Liver (tissue), 3 donors: ENCODE results near the gene ZMYM2.

ENCODE experiments used
- EGR1 ChIP-seq, 2 donors: IDR thresholded peaks; 2 replicates each; pipeline ENCODE4 v1.6.1; 2016 to 2018; ENCODE audit warnings: antibody characterized with exemption in 2 of 2, low read depth in 2 of 2
- GABPA ChIP-seq, 2 donors: IDR thresholded peaks in 1 of 2; conservative IDR thresholded peaks in 1 of 2; 2 replicates each; pipeline ENCODE4 v1.6.1; 2016; ENCODE audit warnings: antibody characterized with exemption in 2 of 2, mild to moderate bottlenecking in 1 of 2, moderate library complexity in 1 of 2
- HNF4A ChIP-seq, 2 donors: conservative IDR thresholded peaks; 2 replicates each; pipeline ENCODE4 v1.6.1; 2016; ENCODE audit warnings: antibody characterized with exemption in 2 of 2, mild to moderate bottlenecking in 2 of 2
- NR2F2 ChIP-seq: IDR thresholded peaks from 2 replicates; pipeline ENCODE4 v1.6.1; 2016; ENCODE audit warnings: antibody characterized with exemption
- RAD21 ChIP-seq, 2 donors: IDR thresholded peaks; 2 replicates each; pipeline ENCODE4 v1.6.1; 2016; ENCODE audit warnings: antibody characterized with exemption in 2 of 2, mild to moderate bottlenecking in 2 of 2
- YY1 ChIP-seq: IDR thresholded peaks from 2 replicates; pipeline ENCODE4 v1.6.1; 2016; ENCODE audit warnings: antibody characterized with exemption, mild to moderate bottlenecking
- TF ChIP-seq, protein P1 (sequence below): IDR thresholded peaks from 2 replicates; pipeline ENCODE4 v1.6.1; 2016; ENCODE audit warnings: antibody characterized with exemption, mild to moderate bottlenecking
- TF ChIP-seq, protein P2 (sequence below): fragments of 150-350 bp; IDR thresholded peaks from 2 replicates; pipeline ENCODE4 v1.5.1; 2017; ENCODE audit warnings: improper control_type of control experiment, low read depth, low read length; ENCODE audit not compliant: missing input control
- TF ChIP-seq, protein P3 (sequence below): IDR thresholded peaks from 2 replicates; pipeline ENCODE4 v1.6.1; 2016; ENCODE audit warnings: antibody characterized with exemption
- TF ChIP-seq, protein P4 (sequence below): IDR thresholded peaks from 2 replicates; pipeline ENCODE4 v1.6.1; 2016; ENCODE audit warnings: antibody characterized with exemption
- donor health status: healthy.
- donor health status: healthy.

DNA sequence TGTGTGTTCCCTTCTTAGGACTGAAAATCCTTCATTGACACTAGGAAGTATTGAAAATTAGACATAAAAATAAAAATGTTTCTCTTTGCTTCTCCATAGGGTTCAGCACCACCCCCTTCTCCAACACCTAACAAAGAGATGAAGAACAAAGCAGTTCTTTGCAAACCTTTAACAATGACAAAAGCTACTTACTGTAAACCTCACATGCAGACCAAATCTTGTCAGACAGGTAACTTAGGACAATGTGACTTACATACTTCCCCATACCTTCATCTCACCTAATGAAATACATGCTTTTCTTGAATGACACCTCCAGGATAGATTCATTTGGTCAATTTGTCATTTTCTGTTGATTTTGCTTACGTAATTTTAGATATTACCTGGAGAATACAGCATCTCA is 99.9 kb downstream of the ZMYM2 start:
- TF ChIP-seq RAD21 (IDR thresholded peaks at IDR 0.05) = no peak
- TF ChIP-seq, protein P1, sequence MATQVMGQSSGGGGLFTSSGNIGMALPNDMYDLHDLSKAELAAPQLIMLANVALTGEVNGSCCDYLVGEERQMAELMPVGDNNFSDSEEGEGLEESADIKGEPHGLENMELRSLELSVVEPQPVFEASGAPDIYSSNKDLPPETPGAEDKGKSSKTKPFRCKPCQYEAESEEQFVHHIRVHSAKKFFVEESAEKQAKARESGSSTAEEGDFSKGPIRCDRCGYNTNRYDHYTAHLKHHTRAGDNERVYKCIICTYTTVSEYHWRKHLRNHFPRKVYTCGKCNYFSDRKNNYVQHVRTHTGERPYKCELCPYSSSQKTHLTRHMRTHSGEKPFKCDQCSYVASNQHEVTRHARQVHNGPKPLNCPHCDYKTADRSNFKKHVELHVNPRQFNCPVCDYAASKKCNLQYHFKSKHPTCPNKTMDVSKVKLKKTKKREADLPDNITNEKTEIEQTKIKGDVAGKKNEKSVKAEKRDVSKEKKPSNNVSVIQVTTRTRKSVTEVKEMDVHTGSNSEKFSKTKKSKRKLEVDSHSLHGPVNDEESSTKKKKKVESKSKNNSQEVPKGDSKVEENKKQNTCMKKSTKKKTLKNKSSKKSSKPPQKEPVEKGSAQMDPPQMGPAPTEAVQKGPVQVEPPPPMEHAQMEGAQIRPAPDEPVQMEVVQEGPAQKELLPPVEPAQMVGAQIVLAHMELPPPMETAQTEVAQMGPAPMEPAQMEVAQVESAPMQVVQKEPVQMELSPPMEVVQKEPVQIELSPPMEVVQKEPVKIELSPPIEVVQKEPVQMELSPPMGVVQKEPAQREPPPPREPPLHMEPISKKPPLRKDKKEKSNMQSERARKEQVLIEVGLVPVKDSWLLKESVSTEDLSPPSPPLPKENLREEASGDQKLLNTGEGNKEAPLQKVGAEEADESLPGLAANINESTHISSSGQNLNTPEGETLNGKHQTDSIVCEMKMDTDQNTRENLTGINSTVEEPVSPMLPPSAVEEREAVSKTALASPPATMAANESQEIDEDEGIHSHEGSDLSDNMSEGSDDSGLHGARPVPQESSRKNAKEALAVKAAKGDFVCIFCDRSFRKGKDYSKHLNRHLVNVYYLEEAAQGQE = no peak
- TF ChIP-seq, protein P2, sequence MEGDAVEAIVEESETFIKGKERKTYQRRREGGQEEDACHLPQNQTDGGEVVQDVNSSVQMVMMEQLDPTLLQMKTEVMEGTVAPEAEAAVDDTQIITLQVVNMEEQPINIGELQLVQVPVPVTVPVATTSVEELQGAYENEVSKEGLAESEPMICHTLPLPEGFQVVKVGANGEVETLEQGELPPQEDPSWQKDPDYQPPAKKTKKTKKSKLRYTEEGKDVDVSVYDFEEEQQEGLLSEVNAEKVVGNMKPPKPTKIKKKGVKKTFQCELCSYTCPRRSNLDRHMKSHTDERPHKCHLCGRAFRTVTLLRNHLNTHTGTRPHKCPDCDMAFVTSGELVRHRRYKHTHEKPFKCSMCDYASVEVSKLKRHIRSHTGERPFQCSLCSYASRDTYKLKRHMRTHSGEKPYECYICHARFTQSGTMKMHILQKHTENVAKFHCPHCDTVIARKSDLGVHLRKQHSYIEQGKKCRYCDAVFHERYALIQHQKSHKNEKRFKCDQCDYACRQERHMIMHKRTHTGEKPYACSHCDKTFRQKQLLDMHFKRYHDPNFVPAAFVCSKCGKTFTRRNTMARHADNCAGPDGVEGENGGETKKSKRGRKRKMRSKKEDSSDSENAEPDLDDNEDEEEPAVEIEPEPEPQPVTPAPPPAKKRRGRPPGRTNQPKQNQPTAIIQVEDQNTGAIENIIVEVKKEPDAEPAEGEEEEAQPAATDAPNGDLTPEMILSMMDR = no peak
- no peak for TF ChIP-seq NR2F2
- no peak for TF ChIP-seq YY1
- TF ChIP-seq, protein P3, sequence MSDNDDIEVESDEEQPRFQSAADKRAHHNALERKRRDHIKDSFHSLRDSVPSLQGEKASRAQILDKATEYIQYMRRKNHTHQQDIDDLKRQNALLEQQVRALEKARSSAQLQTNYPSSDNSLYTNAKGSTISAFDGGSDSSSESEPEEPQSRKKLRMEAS = no peak
- no peak for TF ChIP-seq GABPA (IDR thresholded peaks at IDR 0.05 in 1 of 2, conservative IDR thresholded peaks at IDR 0.05 in 1 of 2)
- TF ChIP-seq HNF4A (conservative IDR thresholded peaks at IDR 0.05) = no peak
- TF ChIP-seq, protein P4, sequence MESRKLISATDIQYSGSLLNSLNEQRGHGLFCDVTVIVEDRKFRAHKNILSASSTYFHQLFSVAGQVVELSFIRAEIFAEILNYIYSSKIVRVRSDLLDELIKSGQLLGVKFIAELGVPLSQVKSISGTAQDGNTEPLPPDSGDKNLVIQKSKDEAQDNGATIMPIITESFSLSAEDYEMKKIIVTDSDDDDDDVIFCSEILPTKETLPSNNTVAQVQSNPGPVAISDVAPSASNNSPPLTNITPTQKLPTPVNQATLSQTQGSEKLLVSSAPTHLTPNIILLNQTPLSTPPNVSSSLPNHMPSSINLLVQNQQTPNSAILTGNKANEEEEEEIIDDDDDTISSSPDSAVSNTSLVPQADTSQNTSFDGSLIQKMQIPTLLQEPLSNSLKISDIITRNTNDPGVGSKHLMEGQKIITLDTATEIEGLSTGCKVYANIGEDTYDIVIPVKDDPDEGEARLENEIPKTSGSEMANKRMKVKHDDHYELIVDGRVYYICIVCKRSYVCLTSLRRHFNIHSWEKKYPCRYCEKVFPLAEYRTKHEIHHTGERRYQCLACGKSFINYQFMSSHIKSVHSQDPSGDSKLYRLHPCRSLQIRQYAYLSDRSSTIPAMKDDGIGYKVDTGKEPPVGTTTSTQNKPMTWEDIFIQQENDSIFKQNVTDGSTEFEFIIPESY = no peak
- TF ChIP-seq EGR1 (IDR thresholded peaks at IDR 0.05; ENCODE audit: low read depth in 2 of 2) = no peak
